HG03520 (cell line): Measurements from ENCODE around the gene GALM.
A peak's percentile ranks its signal among the peaks of the same experiment; 100 is the strongest.
"Not testable (repeated sequence)": the region's sequence is repeated elsewhere in the genome, so short reads cannot be mapped to it uniquely, and the experiment has no call there.

Experiments used
- ATAC-seq: cut with Tn5 transposase; IDR thresholded peaks from one replicate; pipeline ENCODE4 v1.9.1; 2021; ENCODE audit warnings: mild to moderate bottlenecking, moderate library complexity; ENCODE audit not compliant: unreplicated experiment

GALM gene

DNA sequence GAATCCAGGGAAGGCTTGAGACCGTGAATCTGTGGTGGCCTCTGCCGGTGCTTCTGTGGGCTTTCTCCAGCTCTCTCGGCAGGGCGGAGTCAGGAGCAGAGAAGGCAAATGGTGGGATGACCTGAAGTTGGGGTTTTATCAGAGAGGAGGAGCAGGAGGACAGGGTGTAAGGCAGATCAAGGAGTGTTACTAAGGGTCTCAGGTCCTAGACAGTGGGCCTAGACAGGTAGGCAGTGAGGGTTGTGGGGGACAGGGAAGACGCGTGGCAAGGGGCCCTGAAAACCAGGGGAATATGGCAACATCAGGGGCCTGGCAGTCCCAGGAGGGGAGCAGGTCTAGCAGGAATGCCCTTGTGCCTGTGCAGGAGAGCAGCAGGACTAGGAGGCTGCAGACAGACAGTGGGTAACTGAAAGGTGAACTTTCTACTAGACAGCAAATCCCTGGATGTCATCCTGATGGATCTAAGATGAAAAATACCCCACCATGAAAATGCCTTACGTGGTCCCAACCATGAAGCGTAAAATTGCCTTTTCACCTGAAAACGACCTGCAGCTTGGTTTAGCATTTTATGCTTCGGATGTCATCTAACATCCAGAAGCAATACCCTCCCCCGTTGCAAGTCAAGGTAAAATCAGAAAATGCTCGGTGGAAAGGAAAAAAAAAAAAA lies 43.1 kb downstream of the GALM start:
- no peak for ATAC-seq

DNA sequence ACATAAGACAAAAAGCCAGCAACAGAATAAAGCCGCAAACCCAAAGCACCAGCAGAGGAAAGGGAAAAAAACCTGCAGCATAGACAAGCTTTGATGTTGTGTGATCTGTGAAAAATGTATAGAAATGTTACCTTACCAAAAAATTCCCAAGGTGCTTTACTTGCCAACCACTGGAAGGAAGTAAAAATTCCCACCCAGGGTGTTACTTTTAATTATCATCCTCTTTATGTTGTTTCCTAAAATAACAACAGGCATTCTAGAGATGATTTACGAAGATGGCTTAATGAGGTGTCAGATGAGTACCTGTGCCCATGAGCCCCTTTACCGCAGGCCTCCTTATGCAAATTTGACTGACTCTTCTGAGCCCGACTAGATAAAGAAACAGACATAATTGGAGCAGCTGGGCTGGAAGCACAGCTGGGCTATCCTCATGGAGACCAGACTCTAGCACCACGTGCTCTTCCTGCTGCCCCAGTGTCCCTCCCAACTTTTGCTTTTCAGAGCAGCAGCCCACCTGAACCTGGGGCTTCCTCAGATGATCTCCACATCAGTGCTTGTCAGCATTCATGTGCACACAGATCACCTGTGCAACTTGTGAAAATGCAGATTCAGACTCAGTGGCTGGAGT lies 43.8 kb downstream of the GALM start:
- peak; percentile 56 for ATAC-seq

DNA sequence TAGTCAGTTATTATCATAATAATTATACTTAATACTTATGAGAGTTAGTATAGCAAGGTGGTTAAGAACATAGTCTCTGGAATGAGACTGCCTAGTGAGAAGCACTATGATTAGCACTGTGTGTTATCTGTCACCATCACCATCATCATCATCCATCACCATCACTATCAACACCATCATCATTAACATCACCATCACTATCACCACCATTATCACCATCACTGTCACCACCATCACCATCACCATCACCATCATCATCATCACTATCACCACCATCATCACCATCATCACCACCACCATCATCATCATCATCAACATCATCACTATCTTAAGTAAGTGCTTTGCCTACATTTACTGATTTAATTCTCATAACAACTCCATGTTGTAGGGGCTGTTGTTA lies 45.6 kb downstream of the GALM start:
- no peak for ATAC-seq

DNA sequence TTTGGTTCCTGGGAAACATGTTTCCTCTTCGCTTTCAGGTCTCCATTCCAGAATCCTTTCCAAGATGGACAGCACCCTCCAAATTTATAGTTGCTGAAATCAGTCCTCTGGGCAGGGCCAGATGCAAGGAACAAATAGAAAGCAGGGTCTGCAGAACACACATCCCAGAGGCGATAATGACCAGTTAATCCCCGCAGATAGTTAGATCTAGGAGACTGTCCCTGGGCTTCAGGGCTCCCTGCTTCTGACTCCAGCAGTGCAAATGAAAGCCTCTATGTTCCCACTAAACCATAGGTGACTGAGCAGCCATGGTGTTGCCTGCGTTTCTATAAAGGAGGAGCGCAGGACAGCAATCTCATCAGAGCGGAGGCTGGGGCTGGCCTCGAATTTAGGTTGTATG lies 46.5 kb downstream of the GALM start:
- ATAC-seq: no peak

DNA sequence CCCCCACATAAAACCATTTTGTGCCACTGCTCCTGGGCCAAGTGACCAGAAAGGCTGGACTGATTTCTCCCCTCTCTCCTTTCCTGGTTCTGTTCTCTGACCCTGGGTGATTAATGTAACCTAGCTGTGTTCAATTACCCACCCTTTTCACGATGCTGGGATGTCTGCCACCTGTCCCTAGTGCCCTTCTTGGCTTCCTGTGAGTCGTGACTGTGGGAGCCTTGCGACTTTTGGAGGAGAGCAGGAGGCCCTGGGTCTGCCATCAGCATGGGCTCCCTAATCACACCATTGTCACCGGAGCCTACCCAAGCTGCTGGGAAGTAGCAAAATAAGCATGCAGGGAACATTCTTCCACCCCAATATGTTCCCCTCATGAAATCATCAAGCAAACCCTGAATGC lies 47.0 kb downstream of the GALM start:
- no peak for ATAC-seq

DNA sequence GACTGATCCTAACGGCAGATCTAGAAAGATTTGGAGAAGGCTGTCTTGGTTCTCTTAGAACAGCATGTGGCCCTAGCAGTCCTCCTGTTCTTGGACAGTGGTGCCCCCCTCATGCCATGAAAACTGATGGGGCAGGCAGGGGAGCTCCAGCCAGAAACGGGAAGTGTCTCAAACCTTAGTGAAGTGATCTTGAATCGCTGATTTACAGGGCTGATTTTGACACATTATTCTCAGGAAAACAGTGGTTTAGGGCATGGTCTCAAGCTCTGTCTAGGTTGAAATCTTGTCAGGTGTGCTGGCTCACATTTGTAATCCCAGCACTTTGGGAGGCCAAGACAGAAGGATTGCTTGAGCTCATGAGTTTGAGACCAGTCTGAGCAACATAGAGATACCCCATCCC lies 47.4 kb downstream of the GALM start:
- ATAC-seq: no peak

DNA sequence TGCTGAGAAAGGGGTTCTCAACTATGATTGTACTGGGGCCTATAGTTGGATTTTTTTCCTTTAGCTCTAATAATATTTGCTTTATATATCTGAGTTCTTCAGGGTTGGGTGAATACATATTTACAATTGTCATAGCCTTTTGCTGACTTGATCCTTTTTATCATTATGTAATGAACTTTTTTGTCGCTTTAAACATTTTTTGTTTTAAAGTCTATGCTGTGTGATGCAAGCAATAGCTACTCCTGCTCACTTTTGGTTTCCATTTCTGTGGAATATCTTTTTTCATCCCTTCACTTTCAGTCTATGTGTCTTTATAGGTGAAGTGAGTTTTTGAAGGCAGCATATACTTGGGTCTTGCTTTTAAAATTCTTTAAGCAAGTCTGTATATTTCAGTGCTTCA lies 49.0 kb downstream of the GALM start:
- ATAC-seq: not testable (repeated sequence)

DNA sequence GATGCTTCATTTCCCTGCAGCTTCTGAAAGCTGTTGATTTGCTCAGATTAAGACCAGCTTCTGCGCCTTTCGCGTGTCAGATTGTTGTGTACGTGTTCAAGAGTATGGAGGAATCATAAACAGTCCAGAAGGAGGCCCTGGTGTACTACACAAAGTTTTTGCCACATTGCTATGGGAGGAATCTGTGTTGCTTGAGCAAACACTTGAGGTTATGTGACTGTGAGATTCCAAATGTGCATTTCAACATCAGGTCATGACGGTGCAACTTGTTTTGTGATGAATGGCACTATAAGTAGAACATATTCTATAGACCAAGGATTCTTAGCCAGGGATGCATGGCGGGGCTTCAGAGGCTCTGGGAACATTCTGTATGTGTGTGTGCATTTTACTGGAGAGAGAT lies 50.3 kb downstream of the GALM start:
- no peak for ATAC-seq

DNA sequence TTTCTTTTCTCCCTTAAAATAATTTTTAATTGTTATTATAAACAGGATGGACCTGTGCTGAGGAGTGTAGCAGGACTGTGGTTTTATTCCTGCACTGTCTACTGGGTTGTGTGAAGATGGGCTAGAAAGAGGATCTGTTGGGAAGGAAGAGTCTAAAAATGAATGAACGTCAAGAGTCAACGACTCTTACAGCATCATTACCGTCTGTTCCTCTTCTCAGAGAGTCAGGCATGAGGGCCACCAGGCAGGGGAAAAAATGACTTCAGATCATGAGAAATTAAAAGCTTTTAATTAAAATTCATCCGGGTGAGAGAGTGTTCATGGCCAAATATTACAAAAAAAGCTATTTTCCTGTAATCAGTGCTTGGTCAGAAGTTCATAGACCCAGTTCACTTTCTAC lies 52.7 kb downstream of the GALM start:
- ATAC-seq: no peak

DNA sequence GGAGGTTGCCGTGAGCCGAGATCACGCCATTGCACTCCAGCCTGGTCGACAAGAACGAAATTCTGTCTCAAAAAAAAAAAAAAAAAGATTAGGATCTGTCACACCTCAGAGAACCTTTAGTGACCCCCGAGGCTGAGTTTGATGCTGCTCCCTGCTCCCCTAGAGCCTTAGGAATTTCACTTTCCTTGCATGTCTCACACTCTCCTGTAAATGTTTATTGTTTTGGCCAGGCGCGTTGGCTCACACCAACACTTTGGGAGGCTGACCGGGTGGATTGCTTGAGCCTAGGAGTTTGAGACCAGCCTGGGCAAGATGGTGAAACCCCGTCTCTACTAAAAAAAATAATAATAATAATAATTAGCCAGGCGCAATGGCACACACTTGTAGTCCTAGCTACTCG lies 53.8 kb downstream of the GALM start:
- ATAC-seq: no peak

DNA sequence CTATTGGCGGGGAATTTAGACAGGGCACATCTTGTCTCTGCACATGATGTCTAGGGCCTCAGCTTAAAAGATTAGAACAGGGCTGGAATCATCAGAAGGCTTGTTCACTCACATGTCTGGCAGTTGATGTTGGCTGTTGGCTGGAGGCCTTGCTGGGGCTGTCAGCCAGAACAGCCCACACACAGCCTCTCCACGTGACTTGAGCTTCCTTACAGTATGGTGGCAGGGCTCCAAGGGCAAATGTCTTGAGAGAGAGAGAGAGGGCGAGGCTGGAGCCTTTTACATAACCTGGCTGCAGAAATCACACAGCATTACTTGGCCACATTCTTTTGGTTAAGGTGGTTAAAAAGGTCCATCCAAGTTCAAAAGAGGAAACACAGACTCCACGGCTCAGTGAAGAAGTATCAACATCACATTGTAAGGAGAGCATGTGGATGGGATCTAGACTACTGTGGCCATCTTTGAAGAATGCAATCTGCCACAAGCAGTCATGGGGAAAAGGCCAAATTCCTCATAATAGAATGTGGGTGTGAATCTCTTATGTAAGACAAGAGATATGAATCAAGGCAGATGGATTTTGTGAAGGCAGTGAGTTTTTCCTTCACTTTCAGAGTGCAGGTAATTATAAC lies 54.8 kb downstream of the GALM start:
- no peak for ATAC-seq

DNA sequence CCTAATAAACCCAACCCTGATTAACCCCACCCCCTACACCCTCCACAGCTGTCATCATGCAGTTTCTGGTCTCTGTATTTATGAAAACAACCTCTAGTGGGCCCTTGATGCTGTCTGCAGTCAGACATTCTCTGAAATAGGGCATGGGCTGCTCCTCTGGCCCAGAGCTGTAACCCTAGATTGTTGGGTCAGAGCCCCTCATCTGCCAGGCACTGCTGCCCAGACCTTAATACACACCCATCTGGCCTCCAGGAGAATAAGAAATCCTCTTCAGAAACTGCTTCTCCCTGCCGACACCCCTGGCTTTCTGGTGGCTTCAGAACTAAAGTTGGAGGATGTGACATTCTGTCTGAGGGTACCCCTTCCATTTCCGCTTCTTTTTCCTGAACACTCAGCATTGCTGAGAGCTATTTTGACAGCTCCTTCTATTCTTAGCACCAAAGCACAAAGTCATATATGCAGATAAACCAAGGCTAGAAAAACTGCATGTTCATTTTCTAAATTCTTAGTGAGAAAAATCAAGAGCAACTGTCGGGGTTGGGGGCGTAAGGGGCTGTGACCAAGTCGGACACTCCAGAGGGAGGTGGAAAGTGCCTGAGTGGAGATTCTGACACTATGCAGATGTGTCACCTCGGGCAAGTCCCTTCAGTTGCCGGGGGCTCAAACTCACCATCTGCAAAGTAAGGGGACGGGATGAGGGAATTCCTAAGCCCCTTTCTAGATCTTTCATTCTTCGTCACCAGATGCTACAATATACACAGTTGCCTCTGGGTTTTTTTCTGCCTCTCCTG lies 56.6 kb downstream of the GALM start:
- ATAC-seq: no peak

DNA sequence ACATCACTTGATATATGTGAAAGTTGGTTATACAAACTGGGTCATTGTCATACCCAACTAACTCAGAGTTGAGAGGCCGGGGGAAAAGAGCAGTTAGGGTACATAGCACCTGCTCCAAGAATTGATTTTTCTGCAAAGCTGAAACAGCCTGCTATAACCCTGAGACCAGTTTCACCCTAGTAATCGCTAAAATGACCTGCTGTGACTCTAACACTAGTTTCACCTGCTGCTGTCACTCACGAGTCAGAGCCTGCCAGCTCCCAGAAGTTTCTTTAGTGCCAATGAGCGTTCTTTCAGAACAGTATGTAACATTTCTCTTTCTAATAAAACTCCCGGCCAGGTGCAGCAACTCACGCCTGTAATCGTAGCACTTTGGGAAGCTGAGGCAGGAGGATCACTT lies 57.3 kb downstream of the GALM start:
- no peak for ATAC-seq

DNA sequence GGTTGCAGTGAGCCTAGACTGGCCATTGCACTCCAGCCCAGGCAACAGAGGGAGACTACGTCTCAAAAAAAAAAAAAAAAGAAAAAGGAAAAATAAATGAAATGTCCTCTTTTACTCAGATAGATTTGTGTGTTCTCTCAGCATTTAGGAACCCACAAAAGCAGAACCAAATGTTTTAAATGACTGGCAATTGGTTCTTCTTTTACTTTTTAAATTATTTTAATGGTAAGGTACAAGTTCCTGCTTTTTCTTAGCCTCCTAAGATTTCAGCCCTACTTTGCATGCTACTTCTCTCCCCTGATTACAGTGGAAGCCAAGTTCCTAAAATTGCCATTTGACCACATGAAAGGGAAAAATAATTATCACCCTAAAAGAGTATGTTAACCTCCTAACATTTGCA lies 61.7 kb downstream of the GALM start:
- ATAC-seq: no peak

DNA sequence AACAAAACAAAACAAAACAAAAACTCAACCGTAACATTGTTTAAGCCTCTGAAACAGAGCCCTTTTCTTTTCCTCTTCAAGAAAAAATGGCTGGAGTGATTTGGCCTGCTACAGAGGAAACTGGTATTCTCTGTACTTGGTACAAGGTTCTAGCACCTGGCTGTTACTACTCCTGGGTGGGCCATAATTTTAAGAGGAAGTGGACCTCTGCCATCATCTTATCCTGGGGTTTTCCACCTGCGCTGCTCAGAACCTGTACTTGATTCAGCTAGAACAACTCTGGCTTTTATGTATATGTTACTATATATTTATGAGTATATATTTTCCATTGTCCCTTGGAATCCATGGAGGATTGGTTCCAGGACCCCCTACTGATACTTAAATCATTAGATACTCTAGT lies 62.8 kb downstream of the GALM start:
- ATAC-seq: no peak

DNA sequence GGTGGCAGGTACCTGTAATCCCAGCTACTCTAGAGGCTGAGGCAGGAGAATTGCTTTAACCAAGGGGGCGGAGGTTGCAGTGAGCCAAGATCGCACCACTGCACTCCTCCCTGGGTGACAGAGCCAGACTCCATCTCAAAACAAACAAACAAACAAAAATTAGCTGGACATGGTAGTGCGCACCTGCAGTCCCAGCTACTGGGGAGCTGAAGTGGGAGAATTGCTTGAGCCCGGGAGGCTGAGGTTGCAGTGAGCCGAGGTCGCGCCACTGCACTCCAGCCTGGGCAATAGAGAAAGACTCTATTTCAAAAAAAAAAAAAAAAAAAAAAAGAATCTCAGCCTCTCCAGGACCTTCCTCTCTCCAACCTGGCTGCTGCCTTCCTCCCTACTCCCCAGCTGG lies 65.2 kb downstream of the GALM start:
- no peak for ATAC-seq

DNA sequence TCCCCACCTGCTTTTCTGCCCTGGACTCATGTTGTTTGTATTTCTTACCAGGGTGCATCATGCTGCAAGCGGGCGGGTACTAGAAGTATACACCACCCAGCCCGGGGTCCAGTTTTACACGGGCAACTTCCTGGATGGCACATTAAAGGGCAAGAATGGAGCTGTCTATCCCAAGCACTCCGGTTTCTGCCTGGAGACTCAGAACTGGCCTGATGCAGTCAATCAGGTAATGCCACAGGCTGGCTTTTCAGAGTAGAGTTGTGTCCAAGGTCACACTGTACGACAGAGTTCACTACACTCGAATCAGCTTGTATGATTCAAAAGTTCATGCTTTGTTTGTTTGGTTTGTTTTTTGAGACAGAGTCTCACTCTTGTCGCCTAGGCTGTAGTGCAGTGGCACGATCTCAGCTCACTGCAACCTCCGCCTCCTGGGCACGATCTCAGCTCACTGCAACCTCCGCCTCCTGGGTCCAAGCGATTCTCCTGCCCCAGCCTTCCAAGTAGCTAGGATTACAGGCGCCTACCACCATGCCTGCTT lies 65.8 kb downstream of the GALM start:
- no peak for ATAC-seq

DNA sequence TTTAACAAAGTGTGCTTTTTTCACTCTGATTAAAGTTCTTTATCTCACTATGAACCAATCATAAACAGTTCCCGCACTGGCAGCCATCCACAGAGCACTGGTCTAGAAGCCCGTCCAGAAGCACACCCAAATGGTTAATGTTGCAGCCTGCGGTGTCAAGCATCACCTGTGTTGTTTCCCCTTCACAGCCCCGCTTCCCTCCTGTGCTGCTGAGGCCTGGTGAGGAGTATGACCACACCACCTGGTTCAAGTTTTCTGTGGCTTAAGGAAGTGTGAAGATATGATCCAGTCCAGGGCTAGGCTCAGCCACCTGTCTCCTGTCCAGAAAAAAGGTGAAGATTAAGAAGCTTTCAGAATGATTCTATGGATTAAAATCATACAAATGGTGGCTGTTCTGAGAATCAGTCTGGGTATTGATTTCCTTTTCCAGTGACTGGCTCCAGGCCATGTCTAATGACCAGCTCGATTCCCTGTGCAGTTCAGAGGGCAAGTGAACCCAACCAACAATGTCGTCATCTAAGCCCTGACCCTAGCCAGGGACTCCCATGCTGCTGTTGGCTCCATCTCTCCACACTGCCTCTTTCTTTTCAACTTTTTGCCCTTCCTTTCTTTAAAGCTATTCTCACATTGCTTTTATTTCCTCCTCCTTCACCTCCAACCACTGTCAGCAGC lies 67.5 kb downstream of the GALM start:
- ATAC-seq: no peak

DNA sequence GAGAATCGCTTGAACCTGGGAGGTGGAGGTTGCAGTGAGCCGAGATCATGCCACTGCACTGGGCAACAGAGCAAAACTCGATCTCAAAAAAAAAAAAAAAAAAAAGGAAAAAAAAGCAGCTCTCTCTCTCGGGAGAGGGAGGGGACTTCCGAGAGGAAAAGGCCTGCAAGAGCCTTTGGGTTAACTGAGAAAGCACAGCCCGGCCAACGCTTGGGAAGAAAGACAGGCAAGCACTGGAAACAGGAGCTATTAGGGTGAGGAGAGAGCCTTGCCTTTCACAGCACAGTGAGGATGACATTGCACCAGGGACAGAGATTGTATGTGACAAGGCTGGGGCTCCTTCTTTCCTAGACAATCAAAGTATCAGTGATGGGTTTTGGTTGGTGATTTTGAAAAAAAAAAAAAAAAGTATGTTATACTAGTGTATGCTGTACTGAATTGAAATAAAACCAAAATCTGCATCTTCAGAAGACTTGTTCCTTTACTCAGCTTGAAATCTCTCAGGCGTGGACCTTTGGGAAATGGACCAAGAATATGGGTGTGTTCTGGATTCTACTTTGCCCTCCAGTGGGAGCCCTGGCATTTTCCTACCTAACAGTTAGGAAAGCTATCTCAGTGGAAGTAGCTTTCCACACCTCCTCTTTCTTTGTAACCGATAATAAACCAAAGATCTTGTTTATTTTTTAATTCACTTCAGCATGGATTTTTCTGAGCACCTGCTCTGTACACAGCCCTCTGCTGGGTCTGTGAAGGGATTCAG lies 68.6 kb downstream of the GALM start:
- no peak for ATAC-seq

DNA sequence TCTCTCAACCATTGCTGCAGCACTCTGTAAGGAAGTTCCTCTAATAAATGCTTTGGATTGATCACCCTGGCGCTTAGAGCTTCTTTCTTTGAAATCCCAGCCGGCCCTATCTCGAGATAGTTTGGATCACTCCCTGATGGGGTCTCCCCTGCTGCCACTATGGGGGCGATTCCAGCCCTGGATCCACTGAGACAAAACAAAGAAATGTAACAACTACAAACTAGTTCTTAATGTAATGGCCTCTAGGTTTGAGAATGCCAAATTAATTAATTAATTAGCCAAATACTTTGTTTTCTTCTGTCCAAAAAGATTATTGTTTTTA lies 70.0 kb downstream of the GALM start:
- ATAC-seq: no peak
